GM23338 (cell line): Measurements from ENCODE around the gene DENND1B. TPM values are rescaled to one million over a fixed set of nuclear protein-coding genes. Genes with fewer than 3 reads are reported as not detected.

ENCODE experiments used
- ATAC-seq: fragments of 200-7000 bp; cut with Tn5 transposase; 3 replicates; pipeline ENCODE4 v1.9.1; 2020
- DNase-seq: peaks from one replicate; pipeline ENCODE4 v3.0.0-alpha.2; 2015; ENCODE audit warnings: low spot score
- H2AFZ ChIP-seq: fragments of 200-600 bp; sonication (generic); 2 replicates; pipeline ENCODE4 v1.8.0; 2016; ENCODE audit warnings: antibody characterized with exemption, mild to moderate bottlenecking, moderate library complexity
- H3F3A ChIP-seq: fragments of 200-600 bp; sonication (generic); replicated peaks from 2 replicates; pipeline ENCODE4 v1.8.0; 2017; ENCODE audit warnings: antibody characterized with exemption, mixed run types, low read depth
- H3K27ac ChIP-seq: fragments of 200-600 bp; sonication (generic); 2 replicates; pipeline ENCODE4 v1.6.1; 2016; ENCODE audit warnings: low read depth
- H3K27me3 ChIP-seq: fragments of 200-600 bp; sonication (generic); 2 replicates; pipeline ENCODE4 v1.8.0; 2016; ENCODE audit warnings: mild to moderate bottlenecking, mixed run types, moderate library complexity; ENCODE audit not compliant: insufficient read depth
- H3K36me3 ChIP-seq: fragments of 200-600 bp; sonication (generic); 2 replicates; pipeline ENCODE4 v1.8.0; 2016; ENCODE audit warnings: mild to moderate bottlenecking; ENCODE audit not compliant: insufficient read depth
- H3K4me1 ChIP-seq: fragments of 200-600 bp; sonication (generic); 2 replicates; pipeline ENCODE4 v1.8.0; 2016; ENCODE audit warnings: mild to moderate bottlenecking, moderate library complexity; ENCODE audit not compliant: insufficient read depth
- H3K4me2 ChIP-seq: fragments of 200-600 bp; sonication (generic); 2 replicates; pipeline ENCODE4 v1.7.1; 2017; ENCODE audit warnings: mixed run types
- H3K4me3 ChIP-seq: fragments of 200-600 bp; sonication (generic); 2 replicates; pipeline ENCODE4 v1.6.1; 2016; ENCODE audit warnings: mixed run types
- H3K79me2 ChIP-seq: fragments of 200-600 bp; sonication (generic); replicated peaks from 2 replicates; pipeline ENCODE4 v1.8.0; 2017; ENCODE audit warnings: mild to moderate bottlenecking; ENCODE audit not compliant: insufficient read depth
- H3K9me2 ChIP-seq: fragments of 200-600 bp; sonication (generic); 2 replicates; pipeline ENCODE4 v1.8.0; 2017; ENCODE audit not compliant: insufficient read depth
- H4K20me1 ChIP-seq: fragments of 200-600 bp; sonication (generic); replicated peaks from 2 replicates; pipeline ENCODE4 v1.8.0; 2017; ENCODE audit warnings: mild to moderate bottlenecking; ENCODE audit not compliant: insufficient read depth
- H3K27ac Mint-ChIP-seq: 2 replicates; pipeline ENCODE4 v1.8.0; 2020; ENCODE audit warnings: inconsistent platforms, mild to moderate bottlenecking, moderate library complexity, mixed read lengths
- H3K27me3 Mint-ChIP-seq: 3 replicates; pipeline ENCODE4 v1.8.0; 2022; ENCODE audit warnings: low read depth, mild to moderate bottlenecking, moderate library complexity, mixed read lengths, inconsistent platforms; ENCODE audit not compliant: insufficient read depth, poor library complexity
- H3K36me3 Mint-ChIP-seq: 3 replicates; pipeline ENCODE4 v1.8.0; 2021; ENCODE audit warnings: low read depth, mild to moderate bottlenecking, inconsistent platforms, moderate library complexity, mixed read lengths
- H3K4me1 Mint-ChIP-seq: 3 replicates; pipeline ENCODE4 v1.8.0; 2020; ENCODE audit warnings: mild to moderate bottlenecking, inconsistent platforms, mixed read lengths
- H3K4me3 Mint-ChIP-seq: 3 replicates; pipeline ENCODE4 v1.8.0; 2021; ENCODE audit warnings: moderate library complexity, mild to moderate bottlenecking, inconsistent platforms, mixed read lengths
- H3K9me3 Mint-ChIP-seq: 3 replicates; pipeline ENCODE4 v1.8.0; 2020; ENCODE audit warnings: moderate library complexity, mild to moderate bottlenecking, inconsistent platforms, mixed read lengths
- CREB1 ChIP-seq: fragments of 250-450 bp; sonication (Bioruptor Pico); IDR thresholded peaks from 2 replicates; pipeline ENCODE4 v1.5.0; 2020; ENCODE audit warnings: low read depth, mild to moderate bottlenecking, moderate library complexity
- CTCF ChIP-seq, 2 experiments: fragments of 200-600 bp in 1 of 2; sonication (generic) in 1 of 2; conservative IDR thresholded peaks; 2 replicates each; pipeline versions ENCODE4 v1.5.1 to v1.6.1; 2016 to 2017; ENCODE audit warnings: antibody characterized with exemption in 2 of 2, low read depth in 2 of 2, mild to moderate bottlenecking in 2 of 2, moderate library complexity in 1 of 2
- EZH2 ChIP-seq: fragments of 200-600 bp; sonication (generic); IDR thresholded peaks from one replicate; pipeline ENCODE4 v1.8.0; 2017; ENCODE audit warnings: antibody characterized with exemption, mild to moderate bottlenecking, low read depth; ENCODE audit not compliant: unreplicated experiment
- EZH2phosphoT487 ChIP-seq: fragments of 200-600 bp; sonication (generic); IDR thresholded peaks from one replicate; pipeline ENCODE4 v1.8.1; 2018; ENCODE audit warnings: antibody characterized with exemption; ENCODE audit not compliant: unreplicated experiment
- NANOG ChIP-seq: IDR thresholded peaks from 2 replicates; pipeline ENCODE4 v1.6.1; 2016; ENCODE audit warnings: antibody characterized with exemption, borderline replicate concordance
- ZNF114 ChIP-seq: fragments of 250-450 bp; sonication (Bioruptor Pico); IDR thresholded peaks from 2 replicates; pipeline ENCODE4 v1.5.0; 2020; ENCODE audit warnings: mild to moderate bottlenecking, moderate library complexity
- ZNF462 ChIP-seq: fragments of 250-450 bp; sonication (Bioruptor Pico); IDR thresholded peaks from 2 replicates; pipeline ENCODE4 v1.5.0; 2020; ENCODE audit warnings: mild to moderate bottlenecking, moderate library complexity
- polyA plus RNA-seq: library from polyadenylated mRNA; unstranded; fragments of >200 nt; fragmentation: Nextera tagmentation; extraction: Ambion mirVana; gene quantifications from 2 replicates; pipeline ENCODE4 v1.2.1, GENCODE V29; 2016
- total RNA-seq: library from RNA; depleted of rRNA; stranded (reverse); fragments of >200 nt; shearing (Covaris generic); gene quantifications from 2 replicates; pipeline ENCODE4 v1.2.3, GENCODE V29; 2014
- TF ChIP-seq, protein P1 (sequence below): IDR thresholded peaks from 2 replicates; pipeline ENCODE4 v1.6.1; 2016; ENCODE audit warnings: antibody characterized with exemption

DENND1B gene
- total and polyA plus RNA-seq, 2 experiments from 2014 or later = 4.3 to 5.2 TPM

DNA sequence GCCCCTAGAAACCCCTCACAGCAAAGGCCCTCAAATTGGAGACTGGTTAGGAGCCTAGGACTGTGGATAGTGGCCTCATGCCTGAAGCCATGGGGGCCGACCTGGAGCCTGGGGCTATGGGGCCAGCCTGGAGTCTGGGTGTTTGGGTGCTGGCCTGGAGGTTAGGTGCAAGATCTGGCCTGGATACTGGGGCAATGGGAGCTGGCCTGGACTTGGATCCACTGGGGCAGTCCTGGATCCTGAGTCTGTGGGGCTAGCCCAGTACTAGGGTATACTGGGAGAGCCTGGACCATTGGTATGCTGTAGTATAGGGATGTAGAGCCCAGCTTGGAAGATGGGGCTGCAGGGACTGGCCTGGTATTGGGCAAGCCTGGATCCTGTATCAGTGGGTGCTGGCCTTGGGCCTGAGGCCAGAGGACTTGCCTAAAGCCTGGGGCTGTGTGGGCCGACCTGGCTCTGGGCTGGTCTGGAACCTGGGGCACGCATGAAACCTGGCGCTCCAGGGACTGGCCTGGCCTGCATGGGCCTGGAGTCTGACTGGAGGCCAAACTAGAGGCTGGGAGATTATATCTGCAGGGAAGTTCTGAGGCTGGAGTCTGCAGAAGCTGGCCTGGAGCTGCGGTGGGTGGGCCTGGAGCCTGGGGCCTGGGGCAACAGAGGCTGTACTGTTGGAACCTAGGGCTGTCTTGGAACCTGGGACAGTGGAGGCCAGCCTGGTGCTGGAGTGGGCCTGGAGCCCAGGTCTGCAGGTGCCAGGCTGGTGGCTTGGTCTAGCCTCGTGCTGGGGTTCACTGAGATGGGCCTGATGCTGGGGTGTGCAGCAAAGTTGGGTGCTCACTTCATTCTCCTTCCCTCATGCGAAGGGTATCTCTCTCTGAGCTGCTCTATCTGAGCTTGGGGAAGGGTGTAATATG is 12.6 kb upstream of the DENND1B start:
- ATAC-seq (no peak), DNase-seq (no peak)
- Histone ChIP-seq H2AFZ (no peak overlapping the region), H3K27me3 (no peaks in the 10 kb centered on the region), H3K4me1 (no peaks in the 10 kb centered on the region), H3F3A (no peaks in the 10 kb centered on the region), H3K27ac (no peak overlapping the region), H3K79me2 (no peaks in the 10 kb centered on the region), H4K20me1 (no peaks in the 10 kb centered on the region), H3K9me2 (0 out of 2 replicates have a peak, but pooled peaks cover 6% of the 10 kb centered on the region), H3K4me2 (no peak overlapping the region), H3K36me3 (no peaks in the 10 kb centered on the region), H3K4me3 (no peak overlapping the region)
- H3K4me1 Mint-ChIP-seq = no peaks in the 10 kb centered on the region
- H3K36me3 Mint-ChIP-seq = no peaks in the 10 kb centered on the region
- TF ChIP-seq CREB1 (CRISPR knock-in tag) = no peak
- no peak for TF ChIP-seq EZH2phosphoT487
- no peak for TF ChIP-seq EZH2
- peaks cover 2% of the 10 kb centered on the region for H3K27me3 Mint-ChIP-seq
- no peak overlapping the region for H3K4me3 Mint-ChIP-seq
- no peaks in the 10 kb centered on the region for H3K9me3 Mint-ChIP-seq
- H3K27ac Mint-ChIP-seq = no peak overlapping the region

DNA sequence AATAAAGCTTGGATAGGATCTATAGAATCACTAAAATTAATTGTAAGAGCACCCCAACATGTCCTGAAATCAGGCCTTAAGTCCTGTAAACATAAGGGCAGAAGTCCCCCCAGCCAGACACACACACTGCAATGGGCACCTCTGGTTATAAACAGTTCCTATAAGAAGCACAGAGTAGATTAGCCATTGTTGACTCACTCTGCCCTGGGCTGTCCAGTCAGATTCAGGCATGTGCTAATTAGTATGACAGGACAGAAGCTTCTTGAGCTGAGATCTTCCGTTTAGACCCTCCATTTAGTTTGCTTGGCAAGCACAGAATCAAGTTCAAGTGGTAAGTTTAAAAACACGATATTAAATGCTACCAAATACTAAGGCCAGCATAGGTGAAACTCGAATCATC is 11.8 kb upstream of the DENND1B start:
- no peak for ATAC-seq
- 0 out of 2 replicates have a peak, but pooled peaks cover 6% of the 10 kb centered on the region for H3K9me2 ChIP-seq
- no peak overlapping the region for H2AFZ ChIP-seq
- no peak overlapping the region for H3K4me3 ChIP-seq
- no peak overlapping the region for H3K4me2 ChIP-seq
- no peak overlapping the region for H3K27ac ChIP-seq
- H3K27me3 Mint-ChIP-seq = peaks cover 2% of the 10 kb centered on the region
- no peaks in the 10 kb centered on the region for H3K36me3 ChIP-seq
- no peaks in the 10 kb centered on the region for H3K36me3 Mint-ChIP-seq
- no peaks in the 10 kb centered on the region for H3K9me3 Mint-ChIP-seq
- no peak for DNase-seq
- no peak overlapping the region for H3K27ac Mint-ChIP-seq
- no peaks in the 10 kb centered on the region for H4K20me1 ChIP-seq
- no peak overlapping the region for H3K4me3 Mint-ChIP-seq
- H3K4me1 Mint-ChIP-seq = no peaks in the 10 kb centered on the region
- H3K4me1 ChIP-seq = no peaks in the 10 kb centered on the region
- no peaks in the 10 kb centered on the region for H3K79me2 ChIP-seq
- H3F3A ChIP-seq = no peaks in the 10 kb centered on the region
- H3K27me3 ChIP-seq = no peaks in the 10 kb centered on the region
- TF ChIP-seq CTCF (conservative IDR thresholded peaks at IDR 0.05; ENCODE audit: low read depth in 2 of 2) = no peak
- TF ChIP-seq ZNF462 (CRISPR knock-in tag) = no peak
- no peak for TF ChIP-seq ZNF114 (CRISPR knock-in tag)
- TF ChIP-seq NANOG = no peak
- TF ChIP-seq, protein P1, sequence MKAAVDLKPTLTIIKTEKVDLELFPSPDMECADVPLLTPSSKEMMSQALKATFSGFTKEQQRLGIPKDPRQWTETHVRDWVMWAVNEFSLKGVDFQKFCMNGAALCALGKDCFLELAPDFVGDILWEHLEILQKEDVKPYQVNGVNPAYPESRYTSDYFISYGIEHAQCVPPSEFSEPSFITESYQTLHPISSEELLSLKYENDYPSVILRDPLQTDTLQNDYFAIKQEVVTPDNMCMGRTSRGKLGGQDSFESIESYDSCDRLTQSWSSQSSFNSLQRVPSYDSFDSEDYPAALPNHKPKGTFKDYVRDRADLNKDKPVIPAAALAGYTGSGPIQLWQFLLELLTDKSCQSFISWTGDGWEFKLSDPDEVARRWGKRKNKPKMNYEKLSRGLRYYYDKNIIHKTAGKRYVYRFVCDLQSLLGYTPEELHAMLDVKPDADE = no peak
